GM19240 (cell line): Measurements from ENCODE around the gene POLA1.

Experiments
- DNase-seq: peaks from one replicate; pipeline ENCODE4 v3.0.0; 2011; ENCODE audit warnings: low spot score; ENCODE audit not compliant: insufficient read length

The POLA1 gene

GRCh38 chrX:24696294-24696693, 2.6 kb downstream of the POLA1 start:
- no peak for DNase-seq

GRCh38 chrX:24702362-24703184, 8.9 kb downstream of the POLA1 start:
- peak; percentile 23 for DNase-seq

- no peak for DNase-seq
Observed at GRCh38 chrX:24703185-24703494, 9.4 kb downstream of the POLA1 start.

GRCh38 chrX:24718771-24719170, 25.1 kb downstream of the POLA1 start:
- no peak for DNase-seq

- DNase-seq = no peak
Observed at GRCh38 chrX:24720036-24720435, 26.3 kb downstream of the POLA1 start.

GRCh38 chrX:24728530-24728929, 34.8 kb downstream of the POLA1 start:
- no peak for DNase-seq

- DNase-seq = no peak
Observed at GRCh38 chrX:24732766-24733500, 39.2 kb downstream of the POLA1 start.

- no peak for DNase-seq
Observed at GRCh38 chrX:24741330-24741729, 47.6 kb downstream of the POLA1 start.

GRCh38 chrX:24748196-24748595, 54.5 kb downstream of the POLA1 start:
- no peak for DNase-seq

GRCh38 chrX:24759786-24760185, 66.1 kb downstream of the POLA1 start:
- no peak for DNase-seq

GRCh38 chrX:24760363-24761000, 66.8 kb downstream of the POLA1 start:
- DNase-seq = no peak

GRCh38 chrX:24761306-24761705, 67.6 kb downstream of the POLA1 start:
- no peak for DNase-seq

GRCh38 chrX:24763989-24764388, 70.3 kb downstream of the POLA1 start:
- no peak for DNase-seq

GRCh38 chrX:24767557-24767956, 73.8 kb downstream of the POLA1 start:
- no peak for DNase-seq

- no peak for DNase-seq
Observed at GRCh38 chrX:24768556-24768955, 74.8 kb downstream of the POLA1 start.

GRCh38 chrX:24774650-24775049, 80.9 kb downstream of the POLA1 start:
- DNase-seq = no peak

- no peak for DNase-seq
Observed at GRCh38 chrX:24775891-24776290, 82.2 kb downstream of the POLA1 start.

GRCh38 chrX:24777660-24778059, 83.9 kb downstream of the POLA1 start:
- DNase-seq = peak; percentile 5

GRCh38 chrX:24782011-24782410, 88.3 kb downstream of the POLA1 start:
- no peak for DNase-seq

- no peak for DNase-seq
Observed at GRCh38 chrX:24789047-24789446, 95.3 kb downstream of the POLA1 start.

GRCh38 chrX:24790166-24790565, 96.4 kb downstream of the POLA1 start:
- no peak for DNase-seq

- DNase-seq = no peak
Observed at GRCh38 chrX:24796204-24796603, 102.5 kb downstream of the POLA1 start.
